Measurements from ENCODE around the gene CHRNA4. TPM values are rescaled to one million over a fixed set of nuclear protein-coding genes. Genes with fewer than 3 reads are reported as not detected.

Gene CHRNA4
- total and polyA plus RNA-seq, 2 of the 4 experiments (the other 2 are of a cell fraction) = not detected

GRCh38 chr20:63356511-63356910 lies 4.6 kb downstream of the CHRNA4 start:
- H2BK120ac ChIP-seq (ENCODE audit: low read depth, low read length) = no peak overlapping the region
- DNase-seq (no peak), ATAC-seq (ENCODE audit: low read depth) (no peak)
- no peak overlapping the region for H2AK5ac ChIP-seq (ENCODE audit: low read depth, low read length)
- no peak overlapping the region for H3K4me3 ChIP-seq (ENCODE audit: insufficient read depth, low read depth, low read length)
- no peak overlapping the region for H3K56ac ChIP-seq (ENCODE audit: extremely low read depth, insufficient read depth, low read length)
- no peaks in the 10 kb centered on the region; the same call in 1 of the 2 replicates for H3K9me3 ChIP-seq (ENCODE audit: control insufficient read depth, insufficient read depth, low read length)
- CTCF ChIA-PET = no interaction called here
- POLR2A ChIA-PET (ENCODE audit: unreplicated experiment) = no interaction called here
- dilution Hi-C loops (cut with HindIII; ENCODE audit: low sequenced_read_pairs, unreplicated experiment) = no loop called here
- no peak overlapping the region for H3K27ac ChIP-seq (ENCODE audit: insufficient read depth, low read length)
- no peak overlapping the region for H3K4me2 ChIP-seq (ENCODE audit: low read depth, low read length)
- no peaks in the 10 kb centered on the region for H3K79me1 ChIP-seq (ENCODE audit: low read depth in 1 of 2, low read length in 2 of 2)
- no peak overlapping the region for H2BK5ac ChIP-seq (ENCODE audit: low read depth, low read length, poor library complexity, severe bottlenecking)
- H3K27me3 ChIP-seq (ENCODE audit: control insufficient read depth, insufficient read depth, low read length) = peaks cover 19% of the 10 kb centered on the region
- no peak overlapping the region for H2BK20ac ChIP-seq (ENCODE audit: low read depth, low read length)
- H2AFZ ChIP-seq (replicated peaks; ENCODE audit: low read length, poor library complexity) = no peak overlapping the region
- intact Hi-C loops (cut with micrococcal nuclease) = no loop called here
- H4K20me1 ChIP-seq (ENCODE audit: insufficient read depth, low read length) = no peaks in the 10 kb centered on the region
- no peak overlapping the region for H4K91ac ChIP-seq (ENCODE audit: insufficient read depth, low read depth, low read length)
- H2BK15ac ChIP-seq (ENCODE audit: low read depth, low read length) = no peak overlapping the region
- no peaks in the 10 kb centered on the region for H3K36me3 ChIP-seq (ENCODE audit: control insufficient read depth, insufficient read depth, low read length)
- H2AK9ac ChIP-seq (replicated peaks; ENCODE audit: low read depth, low read length, poor library complexity) = no peak overlapping the region
- BruUV-seq (replicated peaks) = no TSS peak
- TF ChIP-seq RFX5 (IDR thresholded peaks at IDR 0.05; ENCODE audit: low read depth, low read length) = no peak
- TF ChIP-seq RAD21 (IDR thresholded peaks at IDR 0.05; ENCODE audit: low read length) = no peak
- no peak for TF ChIP-seq CHD1 (IDR thresholded peaks at IDR 0.05; ENCODE audit: low read depth, low read length)
- no peak for TF ChIP-seq MAFK (IDR thresholded peaks at IDR 0.05; ENCODE audit: low read depth, low read length)
- TF ChIP-seq CEBPB (IDR thresholded peaks at IDR 0.05; ENCODE audit: low read depth, low read length) = no peak
- TF ChIP-seq USF2 (IDR thresholded peaks at IDR 0.05; ENCODE audit: low read depth, low read length) = no peak
- no peak for TF ChIP-seq NFE2L2 (IDR thresholded peaks at IDR 0.05; ENCODE audit: low read depth, low read length)
- TF ChIP-seq FOS (IDR thresholded peaks at IDR 0.05; ENCODE audit: low read depth, low read length) = no peak
- no peak for TF ChIP-seq RCOR1 (IDR thresholded peaks at IDR 0.05; ENCODE audit: insufficient replicate concordance, low read length)
- no peak overlapping the region for H4K5ac ChIP-seq (ENCODE audit: low read depth, low read length)
- H4K8ac ChIP-seq (ENCODE audit: low read depth in 2 of 2, low read length in 2 of 2) = no peak overlapping the region
- H3K14ac ChIP-seq (replicated peaks; ENCODE audit: low read depth, low read length) = no peak overlapping the region
- WGBS, 2 experiments (ENCODE audit: extremely low coverage in 2 of 2, insufficient read length in 1 of 2) = 81% methylated on average over 3 of the region's 8 CpGs; no CpG with 5 or more reads in 1 of the 2 experiments
- no peaks in the 10 kb centered on the region for H3K4me1 ChIP-seq (ENCODE audit: control insufficient read depth, insufficient read depth, low read length)
- H3K9me1 ChIP-seq (ENCODE audit: insufficient read depth, low read length) = no peaks in the 10 kb centered on the region
- in situ Hi-C loops (cut with MboI; ENCODE audit: low sequenced_read_pairs) = no loop called here
- no peak overlapping the region for H3K18ac ChIP-seq (ENCODE audit: low read depth, low read length)
- no peak overlapping the region for H3K4ac ChIP-seq (ENCODE audit: low read depth, low read length)
- no peak overlapping the region for H3K23ac ChIP-seq (ENCODE audit: low read depth, low read length)
- H3K9ac ChIP-seq (ENCODE audit: low read depth, low read length) = no peak overlapping the region
